Measurements from ENCODE around the gene VSIR.

DNA sequence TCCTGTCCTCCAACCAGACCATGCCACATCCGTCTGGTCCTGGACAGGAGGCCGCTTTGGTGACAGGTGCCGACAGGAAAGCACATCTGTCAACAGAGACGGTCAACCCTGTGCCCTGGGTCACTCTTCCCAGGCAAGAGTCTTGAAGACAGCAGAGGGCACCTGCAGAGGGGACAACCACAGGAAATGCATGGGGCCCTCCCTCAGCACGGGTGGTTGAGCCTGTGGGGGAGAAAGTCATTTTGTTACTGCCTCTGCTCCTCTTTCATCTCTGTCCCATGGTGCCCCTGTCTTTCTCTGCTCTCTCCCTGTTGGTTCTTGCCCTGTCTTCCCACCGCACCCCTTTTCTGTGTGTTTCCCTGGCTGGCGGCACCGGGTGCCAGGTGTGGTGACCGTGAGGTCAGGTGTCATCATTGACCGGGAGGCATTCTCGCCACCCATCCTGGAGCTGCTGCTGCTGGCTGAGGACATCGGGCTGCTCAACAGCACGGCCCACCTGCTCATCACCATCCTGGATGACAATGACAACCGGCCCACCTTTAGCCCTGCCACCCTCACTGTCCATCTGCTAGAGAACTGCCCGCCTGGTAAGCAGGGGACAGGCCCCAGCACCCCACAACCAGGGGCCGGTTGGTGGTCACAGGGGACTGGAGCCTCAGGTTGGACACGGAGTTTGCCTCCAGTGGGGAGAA lies 17.6 kb upstream of the VSIR start:
- no peak for TF ChIP-seq POLR2AphosphoS5 (IDR thresholded peaks at IDR 0.05; ENCODE audit: low read depth, low read length)
- TF ChIP-seq SIN3A (IDR thresholded peaks at IDR 0.05; ENCODE audit: borderline replicate concordance, low read depth, low read length): no peak
- TF ChIP-seq, protein P1, sequence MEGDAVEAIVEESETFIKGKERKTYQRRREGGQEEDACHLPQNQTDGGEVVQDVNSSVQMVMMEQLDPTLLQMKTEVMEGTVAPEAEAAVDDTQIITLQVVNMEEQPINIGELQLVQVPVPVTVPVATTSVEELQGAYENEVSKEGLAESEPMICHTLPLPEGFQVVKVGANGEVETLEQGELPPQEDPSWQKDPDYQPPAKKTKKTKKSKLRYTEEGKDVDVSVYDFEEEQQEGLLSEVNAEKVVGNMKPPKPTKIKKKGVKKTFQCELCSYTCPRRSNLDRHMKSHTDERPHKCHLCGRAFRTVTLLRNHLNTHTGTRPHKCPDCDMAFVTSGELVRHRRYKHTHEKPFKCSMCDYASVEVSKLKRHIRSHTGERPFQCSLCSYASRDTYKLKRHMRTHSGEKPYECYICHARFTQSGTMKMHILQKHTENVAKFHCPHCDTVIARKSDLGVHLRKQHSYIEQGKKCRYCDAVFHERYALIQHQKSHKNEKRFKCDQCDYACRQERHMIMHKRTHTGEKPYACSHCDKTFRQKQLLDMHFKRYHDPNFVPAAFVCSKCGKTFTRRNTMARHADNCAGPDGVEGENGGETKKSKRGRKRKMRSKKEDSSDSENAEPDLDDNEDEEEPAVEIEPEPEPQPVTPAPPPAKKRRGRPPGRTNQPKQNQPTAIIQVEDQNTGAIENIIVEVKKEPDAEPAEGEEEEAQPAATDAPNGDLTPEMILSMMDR (IDR thresholded peaks at IDR 0.05): no peak
- TF ChIP-seq, protein P2, sequence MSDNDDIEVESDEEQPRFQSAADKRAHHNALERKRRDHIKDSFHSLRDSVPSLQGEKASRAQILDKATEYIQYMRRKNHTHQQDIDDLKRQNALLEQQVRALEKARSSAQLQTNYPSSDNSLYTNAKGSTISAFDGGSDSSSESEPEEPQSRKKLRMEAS (IDR thresholded peaks at IDR 0.05; ENCODE audit: low read depth): no peak
- TF ChIP-seq CHD2 (IDR thresholded peaks at IDR 0.05; ENCODE audit: low read length, partially characterized antibody): no peak
